IPS-18c (cell line): ENCODE results near the gene HDDC2.
"Not testable (repeated sequence)": the region's sequence is repeated elsewhere in the genome, so short reads cannot be mapped to it uniquely, and the experiment has no call there.

Experiments used
- H3K4me3 ChIP-seq: 2 replicates; pipeline ENCODE4 v1.7.0; 2013; ENCODE audit warnings: low read depth, mild to moderate bottlenecking, low read length, moderate library complexity; ENCODE audit not compliant: insufficient read depth
- H3K9me3 ChIP-seq: one replicate; pipeline ENCODE4 v1.6.1; 2013; ENCODE audit warnings: mild to moderate bottlenecking, low read length, moderate library complexity; ENCODE audit not compliant: control insufficient read depth, insufficient read depth

Gene HDDC2

DNA sequence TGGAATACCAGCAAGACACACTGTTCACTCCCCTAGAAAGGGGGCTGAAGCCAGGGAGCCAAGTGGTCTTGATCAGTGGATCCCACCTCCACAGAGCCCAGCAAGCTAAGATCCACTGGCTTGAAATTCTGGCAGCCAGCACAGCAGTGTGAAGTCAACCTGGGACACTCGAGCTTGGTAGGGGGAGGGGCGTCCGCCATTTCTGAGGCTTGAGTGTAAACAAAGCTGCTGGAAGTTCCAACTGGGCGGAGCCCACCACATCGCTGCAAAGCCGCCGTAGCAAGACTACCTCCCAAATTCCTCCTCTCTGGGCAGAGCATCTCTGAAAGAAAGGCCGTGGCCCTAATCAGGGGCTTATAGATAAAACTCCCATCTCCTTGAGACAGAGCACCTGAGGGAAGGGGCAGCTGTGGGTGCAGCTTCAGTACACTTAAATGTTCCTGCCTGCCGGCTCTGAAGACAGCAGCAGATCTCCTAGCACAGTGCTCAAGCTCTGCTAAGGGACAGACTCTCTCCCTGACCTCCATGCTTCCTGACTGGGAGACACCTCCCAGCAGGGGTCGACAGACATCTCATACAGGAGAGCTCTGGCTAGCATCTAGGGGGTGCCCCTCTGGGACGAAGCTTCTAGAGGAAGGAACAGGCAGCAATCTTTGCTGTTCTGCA is 21.3 kb downstream of the HDDC2 start:
- H3K4me3 ChIP-seq, result peak overlapping the region; percentile 15; the same call in 1 of the 2 replicates
- H3K9me3 ChIP-seq, result not testable (repeated sequence)

DNA sequence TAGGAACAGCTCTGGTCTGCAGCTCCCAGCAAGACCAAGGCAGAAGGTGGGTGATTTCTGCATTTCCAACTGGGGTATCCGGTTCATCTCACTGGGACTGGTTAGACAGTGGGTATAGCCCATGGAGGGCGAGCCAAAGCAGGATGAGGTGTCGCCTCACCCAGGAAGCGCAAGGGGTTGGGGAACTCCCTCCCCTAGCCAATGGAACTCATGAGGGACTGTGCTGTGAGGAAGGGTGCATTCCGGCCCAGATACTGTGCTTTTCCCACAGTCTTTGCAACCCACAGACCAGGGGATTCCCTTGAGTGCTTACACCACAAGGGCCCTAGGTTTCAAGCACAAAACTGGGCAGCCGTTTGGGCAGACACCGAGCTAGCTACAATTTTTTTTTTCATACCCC is 21.8 kb downstream of the HDDC2 start:
- no peaks in the 10 kb centered on the region for H3K9me3 ChIP-seq
- H3K4me3 ChIP-seq, result no peak overlapping the region

- H3K9me3 ChIP-seq, result no peaks in the 10 kb centered on the region
Measured at GRCh38 chr6:125277838-125278237, 23.9 kb downstream of the HDDC2 start.

GRCh38 chr6:125275779-125276178 is 26.0 kb downstream of the HDDC2 start:
- no peak overlapping the region for H3K4me3 ChIP-seq
- no peaks in the 10 kb centered on the region for H3K9me3 ChIP-seq

More at GRCh38 chr6:125277838-125278237, 23.9 kb downstream of the HDDC2 start:
- H3K4me3 ChIP-seq, result no peak overlapping the region

- no peaks in the 10 kb centered on the region for H3K9me3 ChIP-seq
- no peak overlapping the region for H3K4me3 ChIP-seq
Measured at GRCh38 chr6:125274935-125275334, 26.8 kb downstream of the HDDC2 start.

GRCh38 chr6:125273965-125274364 is 27.8 kb downstream of the HDDC2 start:
- no peak overlapping the region for H3K4me3 ChIP-seq

GRCh38 chr6:125273251-125273650 is 28.5 kb downstream of the HDDC2 start:
- Histone ChIP-seq H3K4me3 (no peak overlapping the region), H3K9me3 (no peaks in the 10 kb centered on the region)

More at GRCh38 chr6:125273965-125274364, 27.8 kb downstream of the HDDC2 start:
- H3K9me3 ChIP-seq, result no peaks in the 10 kb centered on the region

GRCh38 chr6:125271486-125272159 is 30.1 kb downstream of the HDDC2 start:
- Histone ChIP-seq H3K9me3 (no peaks in the 10 kb centered on the region), H3K4me3 (no peak overlapping the region)

GRCh38 chr6:125270380-125270779 is 31.4 kb downstream of the HDDC2 start:
- Histone ChIP-seq H3K4me3 (no peak overlapping the region), H3K9me3 (no peaks in the 10 kb centered on the region)

DNA sequence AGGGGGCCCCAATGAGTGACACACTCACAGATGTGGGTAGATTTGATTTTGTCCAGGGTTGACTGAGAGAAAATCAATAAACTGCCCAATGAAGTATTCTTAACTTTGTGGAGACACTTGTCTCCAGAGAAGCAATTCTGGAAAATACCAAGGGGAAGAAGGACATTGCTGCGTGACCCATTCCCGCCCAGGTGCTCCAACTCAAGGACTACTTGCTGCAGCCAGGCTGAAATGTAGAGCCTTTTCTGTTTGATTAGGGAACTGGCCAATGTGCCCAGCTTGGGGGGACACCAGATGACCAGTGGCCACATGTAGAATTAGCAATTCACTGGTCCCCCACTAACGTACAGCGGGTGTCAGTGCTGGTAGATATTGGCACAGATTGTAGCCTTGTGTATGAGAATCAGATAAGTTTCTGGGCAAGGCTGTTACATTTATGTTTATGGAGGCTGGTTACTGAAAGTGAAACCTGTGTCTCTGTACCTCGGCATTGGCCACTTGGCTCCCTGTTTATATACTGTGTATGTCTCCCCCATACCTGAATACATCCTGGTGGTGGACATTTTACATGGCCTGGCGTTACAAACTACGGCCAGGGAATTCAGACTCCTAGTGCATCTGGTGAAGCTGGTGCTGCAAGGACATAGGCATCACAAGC is 32.3 kb downstream of the HDDC2 start:
- Histone ChIP-seq H3K4me3 (no peak overlapping the region), H3K9me3 (no peaks in the 10 kb centered on the region)

DNA sequence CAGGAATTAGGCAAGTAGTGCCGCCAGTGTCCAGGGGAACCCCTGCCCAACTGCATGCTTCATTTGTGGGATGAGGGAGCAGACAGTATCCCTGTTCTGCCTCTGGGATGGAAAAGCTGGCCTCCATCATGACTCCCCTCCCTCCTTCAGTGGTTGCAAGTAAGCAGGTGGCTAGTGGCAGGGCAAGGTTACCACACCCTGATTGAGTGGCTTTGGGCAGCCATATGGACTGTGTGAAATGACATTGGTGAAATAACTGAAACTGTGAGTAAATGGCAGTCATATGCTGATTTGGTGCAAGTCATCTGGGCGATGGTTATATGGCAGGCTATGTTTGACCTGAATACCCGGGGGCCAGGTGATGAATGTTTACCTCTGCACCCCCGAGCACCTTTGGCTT is 33.0 kb downstream of the HDDC2 start:
- Histone ChIP-seq H3K9me3 (no peaks in the 10 kb centered on the region), H3K4me3 (no peak overlapping the region)

GRCh38 chr6:125267806-125268523 is 33.8 kb downstream of the HDDC2 start:
- Histone ChIP-seq H3K9me3 (no peaks in the 10 kb centered on the region), H3K4me3 (no peak overlapping the region)

DNA sequence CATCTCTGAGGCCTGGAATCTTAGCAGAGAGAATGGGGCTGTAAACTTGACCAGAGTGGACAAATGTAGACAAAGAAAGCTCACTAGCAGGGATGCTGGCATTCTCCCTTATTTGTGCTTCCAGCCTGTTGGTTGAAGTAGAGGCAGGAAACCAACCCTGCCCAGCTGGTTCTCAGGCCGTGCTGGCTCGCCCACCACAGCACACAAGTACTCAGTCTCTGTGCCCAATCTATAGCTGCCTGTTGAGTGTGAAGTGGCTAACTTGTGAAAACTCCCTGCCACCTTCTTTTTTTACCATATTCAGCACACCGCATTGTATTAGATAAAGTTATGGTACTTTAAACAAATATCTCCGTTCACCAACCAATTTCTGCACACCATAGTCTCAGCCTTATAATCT is 37.3 kb downstream of the HDDC2 start:
- Histone ChIP-seq H3K9me3 (no peaks in the 10 kb centered on the region), H3K4me3 (no peak overlapping the region)

- Histone ChIP-seq H3K4me3 (no peak overlapping the region), H3K9me3 (no peaks in the 10 kb centered on the region)
Measured at GRCh38 chr6:125262016-125263013, 39.5 kb downstream of the HDDC2 start.

DNA sequence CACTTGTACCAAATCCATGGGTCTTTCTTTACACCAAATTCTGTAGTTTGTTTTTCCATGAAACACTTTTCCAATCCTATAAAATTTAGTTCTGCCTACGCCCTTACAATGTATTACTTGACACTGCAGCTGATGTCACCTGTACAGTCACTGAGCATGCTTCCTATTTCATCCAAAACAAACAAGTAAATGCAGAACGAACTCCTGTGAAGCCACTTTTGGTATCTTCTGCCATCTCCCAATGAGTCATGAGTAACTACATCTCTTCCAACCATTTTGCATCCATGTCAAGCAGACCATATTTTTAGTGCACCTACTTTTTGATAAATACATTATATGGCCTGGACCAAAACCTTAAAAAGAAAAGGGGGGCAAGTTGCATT is 42.4 kb downstream of the HDDC2 start:
- no peak overlapping the region for H3K4me3 ChIP-seq
- no peaks in the 10 kb centered on the region for H3K9me3 ChIP-seq

DNA sequence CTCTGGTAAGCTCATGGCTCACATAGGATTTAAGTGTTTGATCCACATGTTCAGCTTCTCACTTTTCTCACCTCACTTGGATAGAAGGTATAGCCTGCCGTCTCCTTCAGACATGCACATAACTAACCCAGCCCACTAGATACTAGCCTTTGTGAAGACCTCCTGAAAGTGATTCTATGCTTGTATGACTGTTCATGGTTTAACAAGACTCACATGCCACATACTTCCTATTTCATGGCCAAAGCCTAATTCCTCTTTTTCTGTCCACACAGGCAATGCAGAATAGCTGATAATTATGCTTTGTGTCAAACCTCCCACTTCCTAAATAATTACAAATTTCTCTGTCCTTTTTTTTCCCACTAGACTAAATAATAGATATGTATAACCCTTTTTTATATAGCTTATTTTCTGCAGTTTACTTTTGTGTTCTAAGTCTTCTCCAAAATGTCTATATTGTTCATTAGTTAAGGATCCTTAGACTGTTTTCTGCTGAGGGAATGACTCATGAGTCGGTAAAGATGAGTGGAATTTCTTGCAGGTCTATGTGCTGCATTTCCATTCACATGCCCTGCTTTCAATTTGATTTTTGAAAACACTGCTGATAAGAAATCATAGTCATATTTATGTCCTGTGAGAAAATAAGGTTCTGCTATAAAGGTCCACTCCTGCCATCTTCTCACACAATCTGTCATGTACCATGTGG is 43.0 kb downstream of the HDDC2 start:
- Histone ChIP-seq H3K4me3 (no peak overlapping the region), H3K9me3 (no peaks in the 10 kb centered on the region)
